Measurements from ENCODE around the gene SCGN. TPM values are rescaled to one million over a fixed set of nuclear protein-coding genes. Genes with fewer than 3 reads are reported as not detected.

SCGN gene
- total and polyA plus RNA-seq, 2 of the 4 experiments (the other 2 are of a cell fraction), result not detected

- no peak for DNase-seq
- in situ Hi-C loops (cut with MboI; ENCODE audit: low sequenced_read_pairs) (no loop called here), dilution Hi-C loops (cut with HindIII; ENCODE audit: low sequenced_read_pairs, unreplicated experiment) (no loop called here), intact Hi-C loops (cut with micrococcal nuclease) (no loop called here)
- Histone ChIP-seq H3K4ac (ENCODE audit: low read depth, low read length) (no peak overlapping the region), H3K9me1 (ENCODE audit: insufficient read depth, low read length) (no peaks in the 10 kb centered on the region), H4K91ac (ENCODE audit: insufficient read depth, low read depth, low read length) (no peak overlapping the region), H2BK5ac (ENCODE audit: low read depth, low read length, poor library complexity, severe bottlenecking) (no peak overlapping the region), H3K36me3 (ENCODE audit: control insufficient read depth, insufficient read depth, low read length) (no peaks in the 10 kb centered on the region), H3K9me3 (ENCODE audit: control insufficient read depth, insufficient read depth, low read length) (no peaks in the 10 kb centered on the region), H3K4me3 (ENCODE audit: insufficient read depth, low read depth, low read length) (no peak overlapping the region), H2BK120ac (ENCODE audit: low read depth, low read length) (no peak overlapping the region), H3K79me1 (ENCODE audit: low read depth in 1 of 2, low read length in 2 of 2) (no peaks in the 10 kb centered on the region), H2AK5ac (ENCODE audit: low read depth, low read length) (no peak overlapping the region), H3K56ac (ENCODE audit: extremely low read depth, insufficient read depth, low read length) (no peak overlapping the region), H3K27ac (ENCODE audit: insufficient read depth, low read length) (no peak overlapping the region), H3K27me3 (ENCODE audit: control insufficient read depth, insufficient read depth, low read length) (no peaks in the 10 kb centered on the region), H3K23ac (ENCODE audit: low read depth, low read length) (no peak overlapping the region), H4K8ac (ENCODE audit: low read depth in 2 of 2, low read length in 2 of 2) (no peak overlapping the region), H3K4me1 (ENCODE audit: control insufficient read depth, insufficient read depth, low read length) (no peaks in the 10 kb centered on the region), H2BK20ac (ENCODE audit: low read depth, low read length) (no peak overlapping the region), H3K14ac (replicated peaks; ENCODE audit: low read depth, low read length) (no peak overlapping the region), H4K20me1 (ENCODE audit: insufficient read depth, low read length) (no peaks in the 10 kb centered on the region), H2AFZ (replicated peaks; ENCODE audit: low read length, poor library complexity) (no peak overlapping the region), H3K4me2 (ENCODE audit: low read depth, low read length) (no peak overlapping the region), H2BK15ac (ENCODE audit: low read depth, low read length) (no peak overlapping the region), H3K9ac (ENCODE audit: low read depth, low read length) (no peak overlapping the region), H3K18ac (ENCODE audit: low read depth, low read length) (no peak overlapping the region), H2AK9ac (replicated peaks; ENCODE audit: low read depth, low read length, poor library complexity) (no peak overlapping the region), H4K5ac (ENCODE audit: low read depth, low read length) (no peak overlapping the region)
- no CpG with 5 or more reads among the region's 2 CpGs for WGBS, 2 experiments (ENCODE audit: extremely low coverage in 2 of 2, insufficient read length in 1 of 2)
- CTCF ChIA-PET, result no interaction called here
- no TSS peak for BruUV-seq (replicated peaks)
- POLR2A ChIA-PET (ENCODE audit: unreplicated experiment), result no interaction called here
- no peak for ATAC-seq (ENCODE audit: low read depth)
- TF ChIP-seq USF2 (IDR thresholded peaks at IDR 0.05; ENCODE audit: low read depth, low read length) (no peak), MAFK (IDR thresholded peaks at IDR 0.05; ENCODE audit: low read depth, low read length) (no peak), POLR2A (IDR thresholded peaks at IDR 0.05; ENCODE audit: low read depth, low read length) (no peak)
- TF ChIP-seq, protein P1, sequence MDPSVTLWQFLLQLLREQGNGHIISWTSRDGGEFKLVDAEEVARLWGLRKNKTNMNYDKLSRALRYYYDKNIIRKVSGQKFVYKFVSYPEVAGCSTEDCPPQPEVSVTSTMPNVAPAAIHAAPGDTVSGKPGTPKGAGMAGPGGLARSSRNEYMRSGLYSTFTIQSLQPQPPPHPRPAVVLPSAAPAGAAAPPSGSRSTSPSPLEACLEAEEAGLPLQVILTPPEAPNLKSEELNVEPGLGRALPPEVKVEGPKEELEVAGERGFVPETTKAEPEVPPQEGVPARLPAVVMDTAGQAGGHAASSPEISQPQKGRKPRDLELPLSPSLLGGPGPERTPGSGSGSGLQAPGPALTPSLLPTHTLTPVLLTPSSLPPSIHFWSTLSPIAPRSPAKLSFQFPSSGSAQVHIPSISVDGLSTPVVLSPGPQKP (IDR thresholded peaks at IDR 0.05; ENCODE audit: borderline replicate concordance, low read depth, low read length), result no peak
Measured at GRCh38 chr6:25747477-25747876, 95.5 kb downstream of the SCGN start.
